Neuron (in vitro differentiated cells): ENCODE data around the gene ARHGEF40.
"Not testable (repeated sequence)": the region's sequence is repeated elsewhere in the genome, so short reads cannot be mapped to it uniquely, and the experiment has no call there.

Experiments used
- H2AFZ ChIP-seq: one replicate; pipeline ENCODE4 v1.6.1; 2013; ENCODE audit warnings: low read depth, mild to moderate bottlenecking, inconsistent platforms, low read length, moderate library complexity
- H3K27me3 ChIP-seq: one replicate; pipeline ENCODE4 v1.6.1; 2013; ENCODE audit warnings: low read length; ENCODE audit not compliant: insufficient read depth
- H3K36me3 ChIP-seq: one replicate; pipeline ENCODE4 v1.6.1; 2013; ENCODE audit warnings: low read length; ENCODE audit not compliant: insufficient read depth
- H3K4me1 ChIP-seq: one replicate; pipeline ENCODE4 v1.6.1; 2013; ENCODE audit warnings: low read length; ENCODE audit not compliant: insufficient read depth
- H3K4me3 ChIP-seq: 2 replicates; pipeline ENCODE4 v1.5.1; 2013; ENCODE audit warnings: mild to moderate bottlenecking, low read length, moderate library complexity
- H3K9me3 ChIP-seq: one replicate; pipeline ENCODE4 v1.6.1; 2013; ENCODE audit warnings: low read length

Gene ARHGEF40

DNA sequence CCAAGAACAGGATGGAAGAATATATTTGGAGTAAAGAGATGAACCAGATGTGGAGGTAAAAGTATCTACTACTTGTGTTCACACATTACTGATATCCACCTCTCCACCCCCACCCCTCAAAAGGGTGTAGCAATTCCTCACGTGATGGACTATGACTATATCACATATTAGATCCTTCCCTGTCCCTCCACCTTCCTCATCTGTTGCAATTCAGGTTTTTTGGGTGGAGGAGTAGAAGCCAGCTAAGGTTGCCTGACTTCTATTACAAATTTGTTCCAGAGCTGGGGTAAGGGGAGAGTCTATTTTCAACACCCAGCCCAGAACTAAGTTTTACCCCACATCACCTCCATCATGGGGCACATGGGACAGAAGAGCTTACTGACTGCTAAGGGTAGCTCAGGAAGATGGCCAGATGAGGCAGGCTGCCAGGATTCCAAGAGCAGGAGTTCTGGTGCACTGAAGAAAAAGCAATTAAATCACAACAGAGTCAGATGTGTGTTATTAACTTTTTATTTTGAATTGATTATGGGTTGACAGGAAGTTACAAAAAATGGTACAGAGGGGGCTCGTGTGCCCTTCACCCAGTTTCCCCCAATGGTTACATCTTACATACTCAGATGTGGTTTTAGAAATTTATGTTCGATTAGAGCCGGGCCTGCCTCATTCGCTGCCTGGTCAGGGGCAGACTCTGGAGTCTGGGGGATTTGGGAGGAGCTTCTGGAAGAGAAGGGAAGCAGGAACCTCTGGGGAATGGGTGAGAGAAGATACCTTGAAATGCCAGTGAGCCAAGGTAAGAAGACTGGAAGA is 37.6 kb upstream of the ARHGEF40 start:
- Histone ChIP-seq H3K4me1 (no peaks in the 10 kb centered on the region), H3K9me3 (no peaks in the 10 kb centered on the region), H2AFZ (no peak overlapping the region), H3K36me3 (no peaks in the 10 kb centered on the region), H3K4me3 (no peak overlapping the region), H3K27me3 (peaks cover 51% of the 10 kb centered on the region)

DNA sequence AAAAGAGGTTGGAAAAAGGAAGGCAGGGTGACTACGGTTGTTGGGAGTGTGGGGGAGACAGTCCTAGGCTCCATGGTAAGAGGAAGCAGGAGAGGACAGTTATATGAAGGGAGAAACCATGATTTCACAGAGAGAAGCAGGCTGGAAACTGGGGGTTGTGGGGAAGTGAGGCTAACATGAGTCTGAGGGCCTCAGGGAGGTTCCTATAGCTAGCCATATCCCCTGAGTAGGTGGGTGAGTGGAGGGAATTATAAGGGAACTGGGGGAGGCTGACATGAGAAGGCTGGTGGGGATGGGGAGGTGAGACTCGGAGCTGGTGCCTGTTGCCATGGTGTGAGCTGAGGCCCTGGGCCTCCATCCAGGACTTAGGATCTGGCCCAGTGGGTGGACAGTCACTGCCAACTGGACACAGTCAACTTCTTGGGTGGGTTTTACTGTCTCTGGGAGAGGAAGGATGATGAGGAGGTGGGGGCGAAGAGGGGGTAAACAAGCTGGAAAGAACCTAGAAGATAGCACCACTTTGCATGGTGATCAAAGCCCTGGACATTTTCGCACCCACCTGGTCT is 36.9 kb upstream of the ARHGEF40 start:
- Histone ChIP-seq H3K9me3 (no peaks in the 10 kb centered on the region), H3K27me3 (peaks cover 49% of the 10 kb centered on the region)

DNA sequence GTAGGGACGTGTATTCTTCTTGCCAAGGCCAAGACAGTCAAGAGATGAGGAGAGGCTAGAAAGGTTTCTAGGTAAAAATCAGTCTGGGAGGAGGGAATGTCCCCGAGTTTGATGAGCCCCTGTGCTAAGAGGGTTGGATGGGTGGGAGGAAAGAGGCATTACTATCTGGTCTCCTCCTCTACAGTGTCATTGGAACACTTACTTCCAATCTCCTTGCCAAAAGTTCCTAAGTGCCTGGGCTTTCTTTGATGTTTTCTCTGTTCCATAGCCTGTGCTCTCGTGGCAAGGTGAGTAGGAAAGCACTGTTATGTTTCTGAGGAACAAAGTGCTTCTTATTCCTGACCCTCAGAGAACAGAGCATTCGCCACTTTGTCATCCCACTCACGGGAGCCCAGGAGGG is 35.4 kb upstream of the ARHGEF40 start, which contains the start of gene RNASE13:
Gene RNASE13 (minus strand): TSS at position 101 of the 400 bp plus-strand sequence. CDS start 519 bp downstream, outside the sequence.
- H3K4me1 ChIP-seq, result peaks cover under 1% of the 10 kb centered on the region
- H3K9me3 ChIP-seq, result no peaks in the 10 kb centered on the region
- no peak within 1 kb of the TSS for H2AFZ ChIP-seq
- no peak within 1 kb of the TSS for H3K4me3 ChIP-seq
- no peaks in the 10 kb centered on the region for H3K36me3 ChIP-seq
- peaks cover 48% of the 10 kb centered on the region for H3K27me3 ChIP-seq

More for the DNA sequence above, 36.9 kb upstream of the ARHGEF40 start:
- H3K4me3 ChIP-seq, result no peak overlapping the region
- no peaks in the 10 kb centered on the region for H3K4me1 ChIP-seq
- H3K36me3 ChIP-seq, result no peaks in the 10 kb centered on the region
- no peak overlapping the region for H2AFZ ChIP-seq

DNA sequence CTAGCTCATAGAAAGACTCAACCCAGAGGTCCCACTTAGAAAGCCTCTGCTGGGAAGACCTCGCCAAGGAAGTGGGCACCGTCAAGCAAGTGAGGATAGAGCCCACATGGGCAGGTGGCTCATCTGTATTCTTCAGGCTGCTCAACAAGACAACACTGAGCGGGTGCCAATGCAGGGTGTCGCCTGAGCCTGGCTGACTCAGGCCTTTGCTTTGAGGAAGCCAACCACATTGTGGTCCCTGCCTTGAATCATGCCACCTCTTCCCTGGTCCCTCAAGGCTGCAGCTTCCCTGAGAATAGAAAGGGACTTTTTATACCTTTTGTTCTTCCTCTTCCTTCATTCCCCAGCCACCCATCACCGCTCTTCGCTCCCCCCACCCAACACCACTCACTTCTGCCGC is 33.4 kb upstream of the ARHGEF40 start:
- Histone ChIP-seq H2AFZ (no peak overlapping the region), H3K36me3 (no peaks in the 10 kb centered on the region), H3K27me3 (peaks cover 30% of the 10 kb centered on the region), H3K4me1 (peaks cover 3% of the 10 kb centered on the region), H3K9me3 (no peaks in the 10 kb centered on the region), H3K4me3 (no peak overlapping the region)

DNA sequence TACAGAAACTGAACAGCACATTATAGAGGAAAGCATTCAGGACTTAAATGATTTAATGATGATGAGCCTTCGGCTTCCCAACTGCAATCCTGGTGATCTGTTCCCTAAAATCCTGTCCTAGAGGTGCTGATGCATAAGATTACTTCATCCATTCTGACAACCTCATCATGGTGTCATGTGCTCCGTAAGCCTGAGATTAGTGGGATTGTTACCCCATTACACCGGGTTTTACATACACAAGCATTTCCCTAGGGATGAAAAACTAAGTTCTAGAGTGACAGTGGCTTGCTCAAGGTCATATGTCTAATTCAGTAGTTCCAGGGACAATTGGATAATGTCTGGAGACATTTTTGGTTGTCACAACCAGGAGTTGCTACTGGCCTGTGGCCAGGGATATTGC is 32.9 kb upstream of the ARHGEF40 start:
- H3K36me3 ChIP-seq, result no peaks in the 10 kb centered on the region
- H2AFZ ChIP-seq, result no peak overlapping the region
- H3K9me3 ChIP-seq, result no peaks in the 10 kb centered on the region
- no peak overlapping the region for H3K4me3 ChIP-seq
- H3K27me3 ChIP-seq, result peaks cover 29% of the 10 kb centered on the region
- peaks cover 3% of the 10 kb centered on the region for H3K4me1 ChIP-seq

DNA sequence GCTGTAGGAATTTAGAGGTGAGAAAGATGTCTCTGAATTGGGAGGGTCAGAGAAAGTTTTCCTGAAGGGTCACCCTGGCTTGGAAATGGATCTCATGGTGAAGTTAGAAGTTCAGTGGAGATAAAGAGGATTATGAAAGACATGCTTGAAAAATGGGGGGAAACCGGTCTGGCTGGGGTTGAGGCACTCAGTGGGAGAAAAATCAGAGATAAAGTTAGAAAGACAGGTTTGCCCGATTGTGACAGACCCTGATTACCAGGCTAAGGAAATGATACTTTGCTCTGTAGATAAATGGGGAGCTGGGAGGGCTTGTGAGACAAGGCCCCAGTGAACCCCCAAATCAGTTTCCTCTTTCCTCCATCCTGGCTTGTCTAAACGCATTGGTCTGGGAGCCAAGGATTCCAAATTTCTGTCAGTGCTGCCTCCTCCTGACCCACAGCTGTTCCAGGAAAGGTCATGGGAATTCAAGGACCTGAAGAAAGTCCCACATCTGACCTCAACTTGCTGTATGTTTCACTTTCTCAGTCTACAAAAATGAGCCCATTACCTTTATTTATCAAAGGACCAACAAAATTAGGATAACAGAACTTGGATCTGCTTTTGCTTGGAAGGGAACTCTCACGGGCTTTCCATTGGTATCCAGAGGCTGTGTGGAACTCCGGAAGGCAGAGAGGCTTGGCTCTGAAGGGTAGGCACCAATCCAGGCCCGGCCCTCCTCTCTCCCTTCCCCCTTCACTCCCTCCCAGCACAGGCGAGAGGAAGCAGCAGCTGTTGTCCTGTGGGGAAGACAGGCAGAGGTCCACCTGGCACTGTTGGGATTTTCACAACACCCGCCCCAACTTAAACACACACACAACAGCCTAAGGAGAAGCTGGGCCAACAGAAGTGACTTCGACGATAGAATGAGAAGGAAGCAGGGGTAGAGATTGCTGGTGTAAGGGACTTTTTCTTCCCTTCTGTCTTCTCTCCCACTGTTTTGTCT is 31.4 kb upstream of the ARHGEF40 start:
- peaks cover 3% of the 10 kb centered on the region for H3K4me1 ChIP-seq
- H2AFZ ChIP-seq, result no peak overlapping the region
- H3K27me3 ChIP-seq, result peaks cover 36% of the 10 kb centered on the region
- H3K4me3 ChIP-seq, result no peak overlapping the region
- no peaks in the 10 kb centered on the region for H3K9me3 ChIP-seq
- no peaks in the 10 kb centered on the region for H3K36me3 ChIP-seq

DNA sequence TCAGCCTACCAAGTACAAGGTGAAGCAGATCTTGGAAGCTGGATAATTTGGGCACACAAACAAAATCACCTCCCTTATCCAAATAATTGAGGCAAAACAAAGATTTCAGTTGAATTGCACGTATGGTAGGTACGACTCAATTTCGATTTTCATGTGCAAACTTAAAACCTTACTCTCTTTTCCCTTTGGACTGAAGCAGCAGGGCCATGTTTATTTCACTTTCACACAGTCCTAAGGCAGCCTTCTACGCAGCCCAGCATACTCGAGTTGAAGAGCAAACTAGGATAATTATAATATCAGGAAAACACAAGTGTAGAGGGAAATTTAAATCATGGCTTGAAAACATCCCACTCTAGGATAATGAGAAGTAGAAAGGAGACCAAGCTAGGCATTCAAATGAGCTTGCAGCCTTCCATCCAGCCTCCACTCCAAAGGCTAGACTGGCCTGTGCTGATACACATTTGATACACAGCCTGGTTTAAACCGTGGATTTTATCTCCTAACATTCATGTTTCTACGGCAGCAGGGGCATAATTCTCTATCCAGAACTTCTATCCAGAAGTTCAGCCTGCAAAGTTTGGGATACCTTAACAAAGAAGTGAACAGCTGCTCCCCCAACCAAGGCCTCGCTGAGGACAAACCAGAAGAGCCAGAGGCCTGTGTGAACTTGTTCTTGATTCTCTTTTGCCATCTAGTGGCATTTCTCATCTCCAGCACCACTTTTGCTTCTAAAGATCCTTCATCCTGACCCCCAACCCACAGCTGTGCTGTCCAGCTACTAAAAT is 30.3 kb upstream of the ARHGEF40 start:
- Histone ChIP-seq H3K27me3 (peaks cover 34% of the 10 kb centered on the region), H2AFZ (peak overlapping the region; percentile 60), H3K9me3 (no peaks in the 10 kb centered on the region), H3K4me3 (no peak overlapping the region), H3K36me3 (no peaks in the 10 kb centered on the region), H3K4me1 (peaks cover 3% of the 10 kb centered on the region)

DNA sequence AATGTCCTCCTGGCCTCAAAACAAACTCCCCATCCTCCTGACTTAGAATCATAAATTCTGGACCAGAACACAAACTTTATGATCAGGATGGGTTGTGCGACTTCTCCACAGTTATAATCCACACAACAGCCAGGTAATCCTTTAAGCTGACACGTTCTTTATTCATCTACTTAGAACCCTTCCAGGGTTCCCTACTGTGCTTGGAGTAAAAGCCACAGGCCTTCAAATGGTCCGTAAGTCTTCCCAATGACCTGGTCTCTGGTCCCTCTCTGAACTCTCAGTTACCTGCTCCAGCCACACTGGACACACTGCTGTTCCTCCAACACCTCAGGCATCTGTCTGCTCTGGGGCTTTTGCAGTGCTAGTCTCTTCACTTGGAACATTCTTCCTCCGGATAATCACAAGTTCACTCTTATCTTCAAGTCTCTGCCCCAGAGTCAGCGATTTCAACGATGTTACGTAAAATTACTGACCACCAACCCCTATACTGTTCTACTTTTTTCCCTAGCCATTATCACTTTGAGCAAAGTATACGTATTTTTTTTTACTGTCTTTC is 29.7 kb upstream of the ARHGEF40 start:
- Histone ChIP-seq H3K4me1 (peaks cover 3% of the 10 kb centered on the region), H3K4me3 (no peak overlapping the region), H3K9me3 (no peaks in the 10 kb centered on the region), H2AFZ (no peak overlapping the region), H3K27me3 (peaks cover 36% of the 10 kb centered on the region), H3K36me3 (no peaks in the 10 kb centered on the region)

DNA sequence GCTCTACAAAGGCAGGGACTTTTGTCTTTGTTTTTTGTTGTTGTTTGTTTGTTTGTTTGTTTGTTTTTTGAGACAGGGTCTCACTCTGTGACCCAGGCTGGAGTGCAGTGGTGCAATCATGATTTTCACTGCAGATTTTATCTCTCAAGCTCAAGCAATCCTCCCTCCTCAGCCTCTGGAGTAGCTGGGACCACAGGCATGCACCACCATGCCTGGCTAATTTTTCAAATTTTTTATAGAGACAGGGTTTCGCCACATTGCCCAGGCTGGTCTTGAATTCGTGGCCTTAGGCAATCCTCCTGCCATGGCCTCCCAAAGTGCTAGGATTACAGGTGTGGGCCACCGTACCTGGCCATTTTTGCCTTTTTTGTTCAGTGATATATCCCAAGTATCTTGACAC is 29.2 kb upstream of the ARHGEF40 start:
- H3K4me1 ChIP-seq, H3K36me3 ChIP-seq, H3K4me3 ChIP-seq, H3K9me3 ChIP-seq, H2AFZ ChIP-seq: not testable (repeated sequence)
- peaks cover 34% of the 10 kb centered on the region for H3K27me3 ChIP-seq

DNA sequence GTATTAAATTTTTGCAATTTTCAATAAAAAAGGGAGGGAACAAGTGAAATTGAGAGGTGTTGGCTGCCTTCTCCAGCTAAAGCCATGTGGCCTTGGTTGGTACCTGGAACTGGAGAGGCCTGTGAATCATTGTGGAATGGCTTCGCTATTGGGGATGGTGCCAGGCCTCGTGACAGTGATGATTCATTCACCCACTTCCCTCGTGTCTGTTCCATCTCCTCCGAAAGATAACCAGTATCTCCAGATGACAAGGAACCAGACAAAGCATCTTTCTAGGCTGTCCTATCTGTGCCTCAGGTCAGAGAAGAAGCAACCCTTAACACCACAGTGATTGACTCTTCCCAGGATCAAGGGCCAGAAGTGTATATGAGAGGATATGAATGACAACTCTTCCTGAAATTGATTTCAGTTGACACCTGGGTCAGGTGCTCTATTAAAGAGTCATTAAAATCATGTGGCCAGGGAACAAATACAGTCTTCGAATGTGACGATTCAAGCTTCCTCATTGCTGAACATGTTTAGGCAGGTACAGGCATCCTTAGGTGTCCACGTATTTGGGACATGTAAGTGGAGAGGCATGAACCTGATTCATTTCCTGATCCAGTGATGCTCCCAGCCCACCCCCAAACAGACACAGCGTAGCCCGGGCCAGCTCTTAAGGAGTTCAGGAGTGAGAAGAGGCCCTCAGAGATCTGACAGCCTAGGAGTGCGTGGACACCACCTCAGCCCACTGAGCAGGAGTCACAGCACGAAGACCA is 28.2 kb upstream of the ARHGEF40 start, which contains the start of gene RNASE7:
Gene RNASE7 (plus strand): TSS at position 687 of the 758 bp plus-strand sequence. CDS start 631 bp downstream, outside the sequence.
- Histone ChIP-seq H3K27me3 (peaks cover 32% of the 10 kb centered on the region), H3K4me1 (peaks cover 3% of the 10 kb centered on the region), H2AFZ (no peak within 1 kb of the TSS)

DNA sequence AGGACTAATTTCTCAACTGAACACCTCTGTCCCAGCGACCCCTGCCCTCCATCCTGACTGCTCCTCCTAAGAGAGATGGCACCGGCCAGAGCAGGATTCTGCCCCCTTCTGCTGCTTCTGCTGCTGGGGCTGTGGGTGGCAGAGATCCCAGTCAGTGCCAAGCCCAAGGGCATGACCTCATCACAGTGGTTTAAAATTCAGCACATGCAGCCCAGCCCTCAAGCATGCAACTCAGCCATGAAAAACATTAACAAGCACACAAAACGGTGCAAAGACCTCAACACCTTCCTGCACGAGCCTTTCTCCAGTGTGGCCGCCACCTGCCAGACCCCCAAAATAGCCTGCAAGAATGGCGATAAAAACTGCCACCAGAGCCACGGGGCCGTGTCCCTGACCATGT is 27.2 kb upstream of the ARHGEF40 start:
- Histone ChIP-seq H3K27me3 (peaks cover 32% of the 10 kb centered on the region), H2AFZ (no peak overlapping the region), H3K4me1 (peaks cover 3% of the 10 kb centered on the region), H3K4me3 (no peak overlapping the region), H3K36me3 (no peaks in the 10 kb centered on the region), H3K9me3 (no peaks in the 10 kb centered on the region)

More for the DNA sequence above, 28.2 kb upstream of the ARHGEF40 start, which contains the start of gene RNASE7:
- H3K36me3 ChIP-seq, result no peaks in the 10 kb centered on the region
- no peak within 1 kb of the TSS for H3K4me3 ChIP-seq
- H3K9me3 ChIP-seq, result no peaks in the 10 kb centered on the region
